ENCODE results near the gene TMBIM6. TPM values are rescaled to one million over a fixed set of nuclear protein-coding genes. Genes with fewer than 3 reads are reported as not detected.

TMBIM6 gene
- total and polyA plus RNA-seq, 9 of the 15 experiments (the other 6 are each of a cell fraction or from before 2014, with no cell fraction given), result 147 to 1,288 (median 352) TPM

DNA sequence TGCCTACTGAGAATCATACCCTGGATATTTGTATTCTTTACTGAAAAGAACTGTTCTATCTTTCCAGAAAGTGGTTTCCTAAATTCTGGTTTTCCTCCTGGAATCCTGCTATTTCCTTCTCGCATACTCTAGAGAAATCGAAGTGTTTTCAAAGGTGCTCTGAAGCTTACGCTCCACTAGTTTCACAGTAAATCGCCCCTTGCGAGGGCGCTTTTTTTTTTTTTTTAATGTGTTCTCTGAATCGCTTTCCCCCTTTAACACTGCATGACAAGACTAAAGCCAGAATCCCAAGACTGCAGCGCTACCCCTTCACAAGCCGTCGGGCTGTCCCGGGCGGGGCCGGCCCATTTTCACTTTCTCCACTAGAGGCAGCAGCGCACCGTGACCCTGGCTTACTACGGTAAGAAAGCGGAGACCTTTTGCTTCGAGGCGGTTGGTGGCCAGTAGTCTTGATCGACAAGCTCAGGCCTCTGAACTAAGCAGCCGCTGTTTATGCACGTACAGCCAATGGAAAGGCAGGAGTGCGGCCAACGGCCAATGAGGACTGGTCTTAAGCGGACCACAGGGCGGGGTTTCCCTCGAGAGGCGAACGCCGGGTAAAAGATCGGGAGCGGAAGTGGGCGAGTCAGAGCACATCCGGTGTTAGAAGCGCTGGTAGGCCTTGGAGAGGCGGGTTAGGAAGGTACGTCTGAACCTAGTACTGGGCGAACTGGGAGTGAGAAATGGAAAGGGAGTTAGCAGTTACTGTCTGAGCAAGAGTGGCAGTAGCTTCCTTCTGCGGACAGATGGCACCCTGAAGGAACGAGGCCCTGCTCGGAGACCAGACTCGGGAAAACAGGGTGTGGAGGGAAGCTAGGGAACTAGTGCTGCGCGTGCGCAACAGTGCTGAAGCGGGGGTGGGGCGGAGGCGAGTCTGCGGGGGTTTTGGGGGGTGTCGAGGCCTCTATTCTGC lies at the start of gene TMBIM6 (continued):
- TF ChIP-seq, protein P1, sequence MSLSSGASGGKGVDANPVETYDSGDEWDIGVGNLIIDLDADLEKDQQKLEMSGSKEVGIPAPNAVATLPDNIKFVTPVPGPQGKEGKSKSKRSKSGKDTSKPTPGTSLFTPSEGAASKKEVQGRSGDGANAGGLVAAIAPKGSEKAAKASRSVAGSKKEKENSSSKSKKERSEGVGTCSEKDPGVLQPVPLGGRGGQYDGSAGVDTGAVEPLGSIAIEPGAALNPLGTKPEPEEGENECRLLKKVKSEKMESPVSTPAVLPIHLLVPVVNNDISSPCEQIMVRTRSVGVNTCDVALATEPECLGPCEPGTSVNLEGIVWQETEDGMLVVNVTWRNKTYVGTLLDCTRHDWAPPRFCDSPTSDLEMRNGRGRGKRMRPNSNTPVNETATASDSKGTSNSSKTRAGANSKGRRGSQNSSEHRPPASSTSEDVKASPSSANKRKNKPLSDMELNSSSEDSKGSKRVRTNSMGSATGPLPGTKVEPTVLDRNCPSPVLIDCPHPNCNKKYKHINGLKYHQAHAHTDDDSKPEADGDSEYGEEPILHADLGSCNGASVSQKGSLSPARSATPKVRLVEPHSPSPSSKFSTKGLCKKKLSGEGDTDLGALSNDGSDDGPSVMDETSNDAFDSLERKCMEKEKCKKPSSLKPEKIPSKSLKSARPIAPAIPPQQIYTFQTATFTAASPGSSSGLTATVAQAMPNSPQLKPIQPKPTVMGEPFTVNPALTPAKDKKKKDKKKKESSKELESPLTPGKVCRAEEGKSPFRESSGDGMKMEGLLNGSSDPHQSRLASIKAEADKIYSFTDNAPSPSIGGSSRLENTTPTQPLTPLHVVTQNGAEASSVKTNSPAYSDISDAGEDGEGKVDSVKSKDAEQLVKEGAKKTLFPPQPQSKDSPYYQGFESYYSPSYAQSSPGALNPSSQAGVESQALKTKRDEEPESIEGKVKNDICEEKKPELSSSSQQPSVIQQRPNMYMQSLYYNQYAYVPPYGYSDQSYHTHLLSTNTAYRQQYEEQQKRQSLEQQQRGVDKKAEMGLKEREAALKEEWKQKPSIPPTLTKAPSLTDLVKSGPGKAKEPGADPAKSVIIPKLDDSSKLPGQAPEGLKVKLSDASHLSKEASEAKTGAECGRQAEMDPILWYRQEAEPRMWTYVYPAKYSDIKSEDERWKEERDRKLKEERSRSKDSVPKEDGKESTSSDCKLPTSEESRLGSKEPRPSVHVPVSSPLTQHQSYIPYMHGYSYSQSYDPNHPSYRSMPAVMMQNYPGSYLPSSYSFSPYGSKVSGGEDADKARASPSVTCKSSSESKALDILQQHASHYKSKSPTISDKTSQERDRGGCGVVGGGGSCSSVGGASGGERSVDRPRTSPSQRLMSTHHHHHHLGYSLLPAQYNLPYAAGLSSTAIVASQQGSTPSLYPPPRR (CRISPR knock-in tag; IDR thresholded peaks at IDR 0.05; ENCODE audit: borderline replicate concordance), result no peak; the same call in 1 of the 2 replicates
- TF ChIP-seq, protein P2, sequence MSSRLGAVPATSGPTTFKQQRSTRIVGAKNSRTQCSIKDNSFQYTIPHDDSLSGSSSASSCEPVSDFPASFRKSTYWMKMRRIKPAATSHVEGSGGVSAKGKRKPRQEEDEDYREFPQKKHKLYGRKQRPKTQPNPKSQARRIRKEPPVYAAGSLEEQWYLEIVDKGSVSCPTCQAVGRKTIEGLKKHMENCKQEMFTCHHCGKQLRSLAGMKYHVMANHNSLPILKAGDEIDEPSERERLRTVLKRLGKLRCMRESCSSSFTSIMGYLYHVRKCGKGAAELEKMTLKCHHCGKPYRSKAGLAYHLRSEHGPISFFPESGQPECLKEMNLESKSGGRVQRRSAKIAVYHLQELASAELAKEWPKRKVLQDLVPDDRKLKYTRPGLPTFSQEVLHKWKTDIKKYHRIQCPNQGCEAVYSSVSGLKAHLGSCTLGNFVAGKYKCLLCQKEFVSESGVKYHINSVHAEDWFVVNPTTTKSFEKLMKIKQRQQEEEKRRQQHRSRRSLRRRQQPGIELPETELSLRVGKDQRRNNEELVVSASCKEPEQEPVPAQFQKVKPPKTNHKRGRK (tag; IDR thresholded peaks at IDR 0.05), result no peak
- TF ChIP-seq NR1H2 (CRISPR knock-in tag; IDR thresholded peaks at IDR 0.05), result no peak
- no peak for TF ChIP-seq NR3C1 (CRISPR knock-in tag; IDR thresholded peaks at IDR 0.05)
- no peak; the same call in 1 of the 2 replicates for TF ChIP-seq LEF1 (IDR thresholded peaks at IDR 0.05)
- TF ChIP-seq, protein P3, sequence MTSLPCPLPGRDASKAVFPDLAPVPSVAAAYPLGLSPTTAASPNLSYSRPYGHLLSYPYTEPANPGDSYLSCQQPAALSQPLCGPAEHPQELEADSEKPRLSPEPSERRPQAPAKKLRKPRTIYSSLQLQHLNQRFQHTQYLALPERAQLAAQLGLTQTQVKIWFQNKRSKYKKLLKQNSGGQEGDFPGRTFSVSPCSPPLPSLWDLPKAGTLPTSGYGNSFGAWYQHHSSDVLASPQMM (CRISPR knock-in tag; IDR thresholded peaks at IDR 0.05), result no peak
- TF ChIP-seq, protein P4, sequence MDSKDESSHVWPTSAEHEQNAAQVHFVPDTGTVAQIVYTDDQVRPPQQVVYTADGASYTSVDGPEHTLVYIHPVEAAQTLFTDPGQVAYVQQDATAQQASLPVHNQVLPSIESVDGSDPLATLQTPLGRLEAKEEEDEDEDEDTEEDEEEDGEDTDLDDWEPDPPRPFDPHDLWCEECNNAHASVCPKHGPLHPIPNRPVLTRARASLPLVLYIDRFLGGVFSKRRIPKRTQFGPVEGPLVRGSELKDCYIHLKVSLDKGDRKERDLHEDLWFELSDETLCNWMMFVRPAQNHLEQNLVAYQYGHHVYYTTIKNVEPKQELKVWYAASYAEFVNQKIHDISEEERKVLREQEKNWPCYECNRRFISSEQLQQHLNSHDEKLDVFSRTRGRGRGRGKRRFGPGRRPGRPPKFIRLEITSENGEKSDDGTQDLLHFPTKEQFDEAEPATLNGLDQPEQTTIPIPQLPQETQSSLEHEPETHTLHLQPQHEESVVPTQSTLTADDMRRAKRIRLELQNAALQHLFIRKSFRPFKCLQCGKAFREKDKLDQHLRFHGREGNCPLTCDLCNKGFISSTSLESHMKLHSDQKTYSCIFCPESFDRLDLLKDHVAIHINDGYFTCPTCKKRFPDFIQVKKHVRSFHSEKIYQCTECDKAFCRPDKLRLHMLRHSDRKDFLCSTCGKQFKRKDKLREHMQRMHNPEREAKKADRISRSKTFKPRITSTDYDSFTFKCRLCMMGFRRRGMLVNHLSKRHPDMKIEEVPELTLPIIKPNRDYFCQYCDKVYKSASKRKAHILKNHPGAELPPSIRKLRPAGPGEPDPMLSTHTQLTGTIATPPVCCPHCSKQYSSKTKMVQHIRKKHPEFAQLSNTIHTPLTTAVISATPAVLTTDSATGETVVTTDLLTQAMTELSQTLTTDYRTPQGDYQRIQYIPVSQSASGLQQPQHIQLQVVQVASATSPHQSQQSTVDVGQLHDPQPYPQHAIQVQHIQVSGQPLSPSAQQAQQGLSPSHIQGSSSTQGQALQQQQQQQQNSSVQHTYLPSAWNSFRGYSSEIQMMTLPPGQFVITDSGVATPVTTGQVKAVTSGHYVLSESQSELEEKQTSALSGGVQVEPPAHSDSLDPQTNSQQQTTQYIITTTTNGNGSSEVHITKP (IDR thresholded peaks at IDR 0.05; ENCODE audit: partially characterized antibody), result no peak
- no peak for TF ChIP-seq ZNF253 (CRISPR knock-in tag; conservative IDR thresholded peaks at IDR 0.05)
- TF ChIP-seq TRIM28 (IDR thresholded peaks at IDR 0.05), result no peak
- TF ChIP-seq, protein P5, sequence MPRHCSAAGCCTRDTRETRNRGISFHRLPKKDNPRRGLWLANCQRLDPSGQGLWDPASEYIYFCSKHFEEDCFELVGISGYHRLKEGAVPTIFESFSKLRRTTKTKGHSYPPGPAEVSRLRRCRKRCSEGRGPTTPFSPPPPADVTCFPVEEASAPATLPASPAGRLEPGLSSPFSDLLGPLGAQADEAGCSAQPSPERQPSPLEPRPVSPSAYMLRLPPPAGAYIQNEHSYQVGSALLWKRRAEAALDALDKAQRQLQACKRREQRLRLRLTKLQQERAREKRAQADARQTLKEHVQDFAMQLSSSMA (CRISPR knock-in tag; IDR thresholded peaks at IDR 0.05), result no peak
- TF ChIP-seq RBM34 (IDR thresholded peaks at IDR 0.05; ENCODE audit: borderline replicate concordance, insufficient read depth, low read length), result no peak

Measured in K562 (cell line).